Type B pancreatic cell (in vitro differentiated cells): Measurements from ENCODE around the gene CFAP73. TPM values are rescaled to one million over a fixed set of nuclear protein-coding genes. Genes with fewer than 3 reads are reported as not detected.

Experiments
- DNase-seq: peaks from one replicate; pipeline ENCODE4 v3.0.0; 2021; ENCODE audit warnings: mixed read lengths; ENCODE audit not compliant: unreplicated experiment; ENCODE audit errors: extremely low spot score
- H3K27ac Mint-ChIP-seq: 2 replicates; pipeline ENCODE4 v1.8.0; 2021; ENCODE audit warnings: mild to moderate bottlenecking, mixed read lengths
- H3K27me3 Mint-ChIP-seq: 2 replicates; pipeline ENCODE4 v1.8.0; 2021; ENCODE audit warnings: mixed read lengths
- H3K36me3 Mint-ChIP-seq: 2 replicates; pipeline ENCODE4 v1.8.0; 2021; ENCODE audit warnings: mixed read lengths
- H3K4me1 Mint-ChIP-seq: one replicate; pipeline ENCODE4 v1.8.0; 2021; ENCODE audit warnings: mixed read lengths; ENCODE audit not compliant: unreplicated experiment
- H3K4me3 Mint-ChIP-seq: 2 replicates; pipeline ENCODE4 v1.8.0; 2021; ENCODE audit warnings: mild to moderate bottlenecking, mixed read lengths
- H3K9me3 Mint-ChIP-seq: 2 replicates; pipeline ENCODE4 v1.8.0; 2021; ENCODE audit warnings: mixed read lengths
- total RNA-seq: library from RNA; stranded (reverse); gene quantifications from 2 replicates; pipeline ENCODE4 v1.2.1, GENCODE V29; 2021; ENCODE audit warnings: low replicate concordance
- TF ChIP-seq, protein P1 (sequence below): fragments of 200-600 bp; sonication (generic); conservative IDR thresholded peaks from 2 replicates; pipeline ENCODE4 v1.5.0; 2021; ENCODE audit warnings: antibody characterized with exemption, mild to moderate bottlenecking

CFAP73 gene
- total RNA-seq, 1 donor from 2014 or later = 0.27 TPM

DNA sequence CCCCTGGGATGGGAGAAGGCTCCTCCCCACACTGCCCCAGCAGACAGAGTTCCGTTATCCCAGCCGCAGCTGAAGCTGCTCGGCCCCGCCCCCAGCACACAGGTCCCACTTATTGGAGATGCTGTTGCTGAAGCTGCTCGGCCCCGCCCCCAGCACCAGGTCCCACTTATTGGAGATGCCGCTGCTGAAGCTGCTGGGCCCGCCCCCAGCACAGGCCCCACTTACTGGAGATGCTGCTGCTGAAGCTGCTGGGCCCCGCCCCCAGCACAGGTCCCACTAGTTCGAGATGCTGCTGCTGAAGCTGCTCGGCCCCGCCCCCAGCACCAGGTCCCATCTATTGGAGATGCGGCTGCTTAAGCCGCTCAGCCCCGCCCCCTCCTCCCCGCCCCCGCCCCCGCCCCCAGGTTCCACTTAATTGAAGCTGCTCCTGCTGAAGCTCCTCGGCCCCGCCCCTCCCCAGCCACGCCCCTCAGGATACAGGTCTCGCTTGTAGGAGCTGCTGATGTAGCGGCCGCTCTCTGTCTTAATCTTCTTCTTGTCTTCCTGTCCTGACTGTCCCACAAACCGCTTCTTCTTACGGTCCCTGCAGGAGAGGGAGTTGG lies 12.0 kb downstream of the CFAP73 start:
- TF ChIP-seq, protein P1, sequence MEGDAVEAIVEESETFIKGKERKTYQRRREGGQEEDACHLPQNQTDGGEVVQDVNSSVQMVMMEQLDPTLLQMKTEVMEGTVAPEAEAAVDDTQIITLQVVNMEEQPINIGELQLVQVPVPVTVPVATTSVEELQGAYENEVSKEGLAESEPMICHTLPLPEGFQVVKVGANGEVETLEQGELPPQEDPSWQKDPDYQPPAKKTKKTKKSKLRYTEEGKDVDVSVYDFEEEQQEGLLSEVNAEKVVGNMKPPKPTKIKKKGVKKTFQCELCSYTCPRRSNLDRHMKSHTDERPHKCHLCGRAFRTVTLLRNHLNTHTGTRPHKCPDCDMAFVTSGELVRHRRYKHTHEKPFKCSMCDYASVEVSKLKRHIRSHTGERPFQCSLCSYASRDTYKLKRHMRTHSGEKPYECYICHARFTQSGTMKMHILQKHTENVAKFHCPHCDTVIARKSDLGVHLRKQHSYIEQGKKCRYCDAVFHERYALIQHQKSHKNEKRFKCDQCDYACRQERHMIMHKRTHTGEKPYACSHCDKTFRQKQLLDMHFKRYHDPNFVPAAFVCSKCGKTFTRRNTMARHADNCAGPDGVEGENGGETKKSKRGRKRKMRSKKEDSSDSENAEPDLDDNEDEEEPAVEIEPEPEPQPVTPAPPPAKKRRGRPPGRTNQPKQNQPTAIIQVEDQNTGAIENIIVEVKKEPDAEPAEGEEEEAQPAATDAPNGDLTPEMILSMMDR = no peak
- H3K4me1 Mint-ChIP-seq = peaks cover 11% of the 10 kb centered on the region
- peak overlapping the region; percentile 57 for H3K4me3 Mint-ChIP-seq
- peaks cover 20% of the 10 kb centered on the region for H3K36me3 Mint-ChIP-seq
- no peak overlapping the region for H3K27ac Mint-ChIP-seq
- H3K9me3 Mint-ChIP-seq = no peaks in the 10 kb centered on the region
- H3K27me3 Mint-ChIP-seq = peaks cover 5% of the 10 kb centered on the region
- no peak for DNase-seq

DNA sequence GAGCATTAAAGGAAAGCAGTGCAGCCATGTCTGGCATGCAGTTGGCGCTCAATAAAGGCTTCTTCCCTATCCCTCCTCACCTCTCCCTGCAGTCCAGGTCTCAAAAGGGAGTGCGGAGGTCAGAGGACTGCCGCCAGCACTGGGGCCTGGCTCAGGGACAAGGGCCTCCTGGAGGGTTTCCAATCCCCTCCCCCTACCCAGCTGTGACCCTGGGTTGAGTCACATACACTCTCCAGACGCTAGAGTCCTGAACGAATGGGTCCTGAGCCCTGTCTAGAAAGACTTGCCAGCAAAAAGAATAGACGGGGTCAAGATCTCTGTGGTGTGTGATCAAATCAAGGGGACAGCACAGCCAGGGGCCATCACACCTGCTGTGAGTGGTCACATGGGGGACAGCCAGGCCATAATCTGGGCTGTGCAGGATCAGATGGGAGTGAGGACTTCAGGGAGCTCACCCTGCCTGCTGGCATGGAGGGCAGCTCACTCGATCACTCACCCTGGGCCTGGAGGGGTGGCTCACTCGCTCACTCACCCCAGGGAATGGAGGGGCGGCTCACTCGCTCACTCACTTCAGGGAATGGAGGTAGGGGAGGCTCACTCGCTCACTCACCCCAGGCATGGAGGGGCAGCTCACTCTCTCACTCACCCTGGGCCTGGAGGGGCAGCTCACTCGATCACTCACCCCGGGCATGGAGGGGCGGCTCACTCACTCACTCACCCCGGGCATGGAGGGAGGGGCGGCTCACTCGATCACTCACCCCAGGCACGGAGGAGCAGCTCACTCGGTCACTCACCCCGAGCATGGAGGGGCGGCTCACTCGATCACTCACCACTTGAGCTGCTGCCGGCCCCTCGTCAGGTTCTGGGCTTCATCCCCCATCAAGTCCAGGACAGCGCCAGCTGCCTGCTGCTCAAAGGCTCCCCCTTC lies 12.8 kb downstream of the CFAP73 start:
- Mint-ChIP-seq H3K9me3 (no peaks in the 10 kb centered on the region), H3K27me3 (no peaks in the 10 kb centered on the region), H3K4me3 (no peak overlapping the region), H3K4me1 (peaks cover 11% of the 10 kb centered on the region), H3K36me3 (peaks cover 17% of the 10 kb centered on the region), H3K27ac (no peak overlapping the region)
- TF ChIP-seq, protein P1 = no peak
- no peak for DNase-seq

DNA sequence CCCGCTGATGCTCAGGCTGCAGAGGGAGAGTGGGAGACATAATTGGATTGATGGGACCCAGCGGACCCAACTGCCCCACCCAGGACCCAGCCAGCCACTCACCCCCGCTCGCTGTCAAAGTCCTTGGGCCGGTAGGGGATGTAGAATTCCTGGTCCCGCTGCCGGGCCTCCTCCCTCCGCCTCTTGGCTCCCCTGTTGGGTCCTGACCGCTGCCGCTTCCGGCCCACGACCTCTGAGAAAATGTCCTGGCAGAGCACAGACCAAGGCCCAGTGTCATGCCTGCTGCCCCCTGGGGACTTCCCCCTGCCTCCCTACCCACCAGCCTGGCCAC lies 13.5 kb downstream of the CFAP73 start:
- H3K4me1 Mint-ChIP-seq = peaks cover 11% of the 10 kb centered on the region
- H3K4me3 Mint-ChIP-seq = no peak overlapping the region
- H3K27me3 Mint-ChIP-seq = no peaks in the 10 kb centered on the region
- TF ChIP-seq, protein P1 = no peak
- peaks cover 13% of the 10 kb centered on the region for H3K36me3 Mint-ChIP-seq
- no peak overlapping the region for H3K27ac Mint-ChIP-seq
- no peaks in the 10 kb centered on the region for H3K9me3 Mint-ChIP-seq
- no peak for DNase-seq

DNA sequence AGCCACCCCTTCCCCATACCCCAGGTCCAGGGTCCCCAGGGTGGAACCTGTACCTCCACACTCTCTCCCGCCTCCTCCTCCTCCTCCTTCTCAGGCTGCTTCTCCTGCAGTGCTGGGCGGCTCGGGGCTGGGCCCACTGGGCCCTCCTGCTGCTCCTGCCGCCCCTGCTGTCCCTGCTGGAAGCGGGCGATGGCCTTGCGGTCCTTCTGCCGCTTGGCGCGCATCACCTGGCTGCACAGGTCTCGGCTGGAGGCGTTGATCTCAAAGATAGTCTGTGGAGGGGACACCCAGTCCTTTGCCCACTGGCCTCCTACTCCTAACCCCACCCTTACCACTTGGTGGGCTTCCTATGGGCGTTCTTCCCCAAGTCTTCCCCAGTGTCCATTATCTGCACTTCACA lies 14.5 kb downstream of the CFAP73 start:
- no peak overlapping the region for H3K27ac Mint-ChIP-seq
- H3K27me3 Mint-ChIP-seq = no peaks in the 10 kb centered on the region
- peaks cover 13% of the 10 kb centered on the region for H3K36me3 Mint-ChIP-seq
- TF ChIP-seq, protein P1 = no peak
- H3K9me3 Mint-ChIP-seq = no peaks in the 10 kb centered on the region
- no peak overlapping the region for H3K4me3 Mint-ChIP-seq
- no peak for DNase-seq
- peaks cover 11% of the 10 kb centered on the region for H3K4me1 Mint-ChIP-seq

DNA sequence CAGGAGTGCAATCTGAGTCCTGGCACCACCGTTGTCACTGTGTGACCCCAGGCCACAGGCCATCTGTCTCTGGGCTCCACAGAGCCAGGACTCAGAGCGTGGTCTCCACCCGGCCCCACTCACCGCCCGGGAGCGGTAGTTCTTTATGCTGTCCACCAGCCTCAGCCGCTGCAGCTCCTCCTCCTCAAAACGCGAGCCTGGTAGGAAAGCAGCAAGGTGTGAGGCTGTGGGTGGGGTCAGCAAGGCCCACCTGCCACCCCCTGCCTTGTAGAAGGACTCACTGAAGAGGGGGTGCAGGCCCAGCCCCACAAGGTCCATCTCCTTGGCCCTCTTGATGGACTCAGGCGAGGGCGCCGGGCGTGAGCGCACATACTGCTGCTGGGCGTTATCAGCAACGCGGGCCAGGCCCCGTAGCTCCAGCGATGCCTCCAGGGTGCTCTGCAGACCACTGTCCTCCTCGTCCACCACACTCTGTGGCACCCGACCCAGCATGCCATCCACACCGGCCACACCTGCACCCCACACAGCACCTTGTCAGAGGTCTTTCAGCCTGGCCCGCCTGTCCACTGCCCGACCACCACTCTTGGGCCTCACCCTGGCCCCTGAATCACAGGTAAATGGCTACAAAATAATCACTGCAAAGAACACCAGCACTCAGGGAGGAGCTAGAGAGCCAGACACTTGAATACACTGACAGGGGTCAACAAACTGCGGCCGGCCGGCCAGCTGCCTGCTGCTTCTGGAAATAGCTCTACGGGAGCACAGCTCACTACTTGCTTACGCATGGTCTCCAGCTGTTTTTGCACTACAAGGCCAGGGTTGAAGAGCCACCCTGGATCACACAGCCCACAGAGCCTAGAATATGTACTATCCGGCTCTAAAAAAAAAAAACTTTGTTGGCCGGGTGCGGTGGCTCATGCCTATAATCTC lies 16.3 kb downstream of the CFAP73 start:
- peaks cover 7% of the 10 kb centered on the region for H3K36me3 Mint-ChIP-seq
- H3K4me3 Mint-ChIP-seq = no peak overlapping the region
- DNase-seq = no peak
- no peak overlapping the region for H3K27ac Mint-ChIP-seq
- H3K27me3 Mint-ChIP-seq = no peaks in the 10 kb centered on the region
- H3K9me3 Mint-ChIP-seq = no peaks in the 10 kb centered on the region
- peaks cover 11% of the 10 kb centered on the region for H3K4me1 Mint-ChIP-seq
- TF ChIP-seq, protein P1 = no peak
